Left renal cortex interstitium (tissue), 4 donors: ENCODE results near the gene SMARCA4. TPM values are rescaled to one million over a fixed set of nuclear protein-coding genes. Genes with fewer than 3 reads are reported as not detected.
A peak's percentile ranks its signal among the peaks of the same experiment; 100 is the strongest.
"Not testable (repeated sequence)": the region's sequence is repeated elsewhere in the genome, so short reads cannot be mapped to it uniquely, and the experiment has no call there.

Source experiments
- DNase-seq, 4 donors: peaks; one replicate each; pipeline ENCODE4 v3.0.0-alpha.2; 2013; ENCODE audit warnings: low read depth in 4 of 4, low spot score in 2 of 4, missing footprints in 1 of 4
- polyA plus RNA-seq, 4 donors: library from polyadenylated mRNA; unstranded; fragments of 120-200 nt; gene quantifications; one replicate each; pipeline ENCODE4 v1.2.1, GENCODE V29; 2013; ENCODE audit not compliant: insufficient read length in 4 of 4

The SMARCA4 gene
- polyA plus RNA-seq, 4 donors, result 131 to 167 (median 163) TPM

- no peak for DNase-seq
Measured at GRCh38 chr19:11059511-11060358, 98.9 kb downstream of the SMARCA4 start.

- peak in 3 of 4 donors; percentile 4 to 11 (median 10) for DNase-seq
Measured at GRCh38 chr19:11061952-11062351, 101.1 kb downstream of the SMARCA4 start.

GRCh38 chr19:11063434-11063833, 102.6 kb downstream of the SMARCA4 start:
- no peak for DNase-seq

GRCh38 chr19:11064831-11065303, 104.0 kb downstream of the SMARCA4 start:
- DNase-seq, result no peak

- no peak for DNase-seq
Measured at GRCh38 chr19:11066326-11066725, 105.5 kb downstream of the SMARCA4 start.

GRCh38 chr19:11067356-11068113, 106.7 kb downstream of the SMARCA4 start:
- DNase-seq, result no peak

- no peak for DNase-seq
Measured at GRCh38 chr19:11069561-11069960, 108.7 kb downstream of the SMARCA4 start.

GRCh38 chr19:11070123-11070522, 109.3 kb downstream of the SMARCA4 start:
- DNase-seq, result no peak

GRCh38 chr19:11073568-11073967, 112.7 kb downstream of the SMARCA4 start:
- DNase-seq, result no peak

GRCh38 chr19:11076792-11077191, 116.0 kb downstream of the SMARCA4 start:
- not testable (repeated sequence) for DNase-seq

- no peak for DNase-seq
Measured at GRCh38 chr19:11078893-11079292, 118.1 kb downstream of the SMARCA4 start.

GRCh38 chr19:11079999-11080398, 119.2 kb downstream of the SMARCA4 start:
- DNase-seq, result no peak

- no peak for DNase-seq
Measured at GRCh38 chr19:11087870-11088505, 127.2 kb downstream of the SMARCA4 start.

GRCh38 chr19:11088506-11089253, 127.8 kb downstream of the SMARCA4 start:
- peak in 1 of 4 donors; percentile 25 for DNase-seq

GRCh38 chr19:11089254-11090013, 128.6 kb downstream of the SMARCA4 start, which contains the start of gene LDLR:
Gene LDLR (plus strand): TSS chr19:11089463. CDS start chr19:11089549, 86 bp downstream.
- DNase-seq, result peak; percentile 72 to 88 (median 76)

GRCh38 chr19:11090014-11090263, 129.1 kb downstream of the SMARCA4 start:
- DNase-seq, result not testable (repeated sequence)

- peak; percentile 67 to 93 (median 84) for DNase-seq
Measured at GRCh38 chr19:11090264-11090996, 129.6 kb downstream of the SMARCA4 start.

- peak in 1 of 4 donors; percentile 19 for DNase-seq
Measured at GRCh38 chr19:11090997-11091702, 130.3 kb downstream of the SMARCA4 start.
